Neural cell (in vitro differentiated cells): ENCODE results near the gene TINAG. TPM values are rescaled to one million over a fixed set of nuclear protein-coding genes. Genes with fewer than 3 reads are reported as not detected.

Experiments
- H2AFZ ChIP-seq: fragments of 200-600, 300-800 bp; sonication (generic), shearing (Covaris generic); 2 replicates; pipeline ENCODE4 v1.6.0; 2014; ENCODE audit warnings: low read depth, mild to moderate bottlenecking, antibody characterized with exemption, low read length, moderate library complexity
- H3F3A ChIP-seq: fragments of 200-600 bp; shearing (Covaris generic); 2 replicates; pipeline ENCODE4 v1.6.1; 2016; ENCODE audit warnings: mild to moderate bottlenecking, moderate library complexity, mixed read lengths, antibody characterized with exemption, low read length; ENCODE audit not compliant: insufficient read depth, poor library complexity, severe bottlenecking
- H3K27ac ChIP-seq: fragments of 200-600, 300-800 bp; sonication (generic), shearing (Covaris generic); 2 replicates; pipeline ENCODE4 v1.5.1; 2014; ENCODE audit warnings: mild to moderate bottlenecking, low read length, moderate library complexity
- H3K27me3 ChIP-seq: fragments of 300-800, 200-600 bp; sonication (generic), shearing (Covaris generic); 2 replicates; pipeline ENCODE4 v1.6.0; 2014; ENCODE audit warnings: mild to moderate bottlenecking, low read depth, low read length, moderate library complexity; ENCODE audit not compliant: insufficient read depth
- H3K36me3 ChIP-seq: fragments of 300-800, 200-600 bp; sonication (generic), shearing (Covaris generic); 2 replicates; pipeline ENCODE4 v1.5.1; 2014; ENCODE audit warnings: mild to moderate bottlenecking, antibody characterized with exemption, low read length, moderate library complexity; ENCODE audit not compliant: insufficient read depth
- H3K4me2 ChIP-seq: fragments of 300-800, 200-600 bp; sonication (generic), shearing (Covaris generic); 2 replicates; pipeline ENCODE4 v1.6.0; 2014; ENCODE audit warnings: mild to moderate bottlenecking, low read length
- H3K4me3 ChIP-seq: fragments of 300-800, 200-600 bp; sonication (generic), shearing (Covaris generic); 2 replicates; pipeline ENCODE4 v1.5.1; 2014; ENCODE audit warnings: mild to moderate bottlenecking, low read length, moderate library complexity
- H3K79me2 ChIP-seq: fragments of 200-600 bp; shearing (Covaris generic); replicated peaks from 2 replicates; pipeline ENCODE4 v1.6.0; 2014; ENCODE audit warnings: mild to moderate bottlenecking, low read length, moderate library complexity; ENCODE audit not compliant: insufficient read depth
- H3K9ac ChIP-seq: fragments of 300-800, 200-600 bp; sonication (generic), shearing (Covaris generic); 2 replicates; pipeline ENCODE4 v1.6.1; 2016; ENCODE audit warnings: mild to moderate bottlenecking, low read length, mixed read lengths
- H3K9me2 ChIP-seq: fragments of 200-600 bp; shearing (Covaris generic); 2 replicates; pipeline ENCODE4 v1.6.1; 2016; ENCODE audit warnings: mild to moderate bottlenecking, low read length, mixed read lengths; ENCODE audit not compliant: insufficient read depth
- H3K9me3 ChIP-seq: fragments of 200-600, 300-800 bp; sonication (generic), shearing (Covaris generic); 2 replicates; pipeline ENCODE4 v1.6.1; 2016; ENCODE audit warnings: mild to moderate bottlenecking, mixed run types, low read length, moderate library complexity, mixed read lengths
- H4K20me1 ChIP-seq: fragments of 200-600 bp; shearing (Covaris generic); 2 replicates; pipeline ENCODE4 v1.6.1; 2016; ENCODE audit warnings: mild to moderate bottlenecking, mixed run types; ENCODE audit not compliant: insufficient read depth
- CTCF ChIP-seq: fragments of 450-650 bp; IDR thresholded peaks from 2 replicates; pipeline ENCODE4 v1.5.1; 2014; ENCODE audit warnings: antibody characterized with exemption, mild to moderate bottlenecking, moderate library complexity; ENCODE audit not compliant: poor library complexity, severe bottlenecking
- EP300 ChIP-seq: fragments of 450-650 bp; conservative IDR thresholded peaks from 2 replicates; pipeline ENCODE4 v1.6.1; 2014; ENCODE audit warnings: antibody characterized with exemption, mild to moderate bottlenecking, moderate library complexity; ENCODE audit not compliant: poor library complexity, severe bottlenecking
- EZH2 ChIP-seq: fragments of 200-600, 300-800 bp; shearing (Covaris generic), sonication (generic); IDR thresholded peaks from 2 replicates; pipeline ENCODE4 v1.6.1; 2014; ENCODE audit warnings: antibody characterized with exemption, low read length, borderline replicate concordance, mild to moderate bottlenecking; ENCODE audit not compliant: insufficient read depth, poor library complexity, severe bottlenecking
- MXI1 ChIP-seq: fragments of 450-650 bp; conservative IDR thresholded peaks from 2 replicates; pipeline ENCODE4 v1.6.1; 2014; ENCODE audit warnings: antibody characterized with exemption, mild to moderate bottlenecking; ENCODE audit not compliant: poor library complexity, severe bottlenecking
- POLR2AphosphoS5 ChIP-seq: IDR thresholded peaks from 2 replicates; pipeline ENCODE4 v1.6.1; 2012
- RAD21 ChIP-seq: fragments of 450-650 bp; conservative IDR thresholded peaks from 2 replicates; pipeline ENCODE4 v1.6.1; 2014; ENCODE audit warnings: antibody characterized with exemption, mild to moderate bottlenecking, moderate library complexity
- REST ChIP-seq: IDR thresholded peaks from 2 replicates; pipeline ENCODE4 v1.6.1; 2012; ENCODE audit warnings: borderline replicate concordance
- SMC3 ChIP-seq: fragments of 450-650 bp; conservative IDR thresholded peaks from 2 replicates; pipeline ENCODE4 v1.6.1; 2014; ENCODE audit warnings: antibody characterized with exemption, mild to moderate bottlenecking, moderate library complexity; ENCODE audit not compliant: poor library complexity
- TAF1 ChIP-seq: IDR thresholded peaks from 2 replicates; pipeline ENCODE4 v1.6.1; 2012; ENCODE audit warnings: low read depth
- polyA minus RNA-seq: library from RNA; depleted of rRNA, polyadenylated mRNA; stranded (reverse); fragments of >200 nt; gene quantifications from 2 replicates; pipeline ENCODE4 v1.2.3, GENCODE V29; 2014
- polyA plus RNA-seq: library from polyadenylated mRNA; depleted of rRNA; stranded (reverse); fragments of >200 nt; gene quantifications from 2 replicates; pipeline ENCODE4 v1.2.3, GENCODE V29; 2014

TINAG gene
- polyA plus RNA-seq: 1.1 TPM in 1 of 2 replicates, not detected in the other
- not detected in 2 replicates for polyA minus RNA-seq

GRCh38 chr6:54308289-54308985 lies at the start of gene TINAG:
TSS of gene TINAG (plus strand) at chr6:54308441. CDS start at chr6:54308551, 110 bp downstream.
- no peak within 1 kb of the TSS for H2AFZ ChIP-seq
- H3K4me2 ChIP-seq: no peak within 1 kb of the TSS
- no peaks in the 10 kb centered on the region for H3K79me2 ChIP-seq
- H3K36me3 ChIP-seq: no peaks in the 10 kb centered on the region
- H3F3A ChIP-seq: no peaks in the 10 kb centered on the region
- H3K27ac ChIP-seq: no peak within 1 kb of the TSS
- no peaks in the 10 kb centered on the region for H3K27me3 ChIP-seq
- no peaks in the 10 kb centered on the region for H3K9me2 ChIP-seq
- H3K9me3 ChIP-seq: peaks cover 4% of the 10 kb centered on the region
- no peaks in the 10 kb centered on the region for H4K20me1 ChIP-seq
- no peak for TF ChIP-seq REST
- TF ChIP-seq POLR2AphosphoS5: no peak
- TF ChIP-seq EZH2: no peak
- TF ChIP-seq CTCF: no peak
- no peak for TF ChIP-seq SMC3
- no peak for TF ChIP-seq TAF1
- TF ChIP-seq RAD21: no peak
- TF ChIP-seq MXI1: no peak
- TF ChIP-seq EP300: no peak
- H3K9ac ChIP-seq: no peak within 1 kb of the TSS
- no peak within 1 kb of the TSS for H3K4me3 ChIP-seq

GRCh38 chr6:54260025-54260424 lies 48.2 kb upstream of the TINAG start:
- no peak overlapping the region for H3K9ac ChIP-seq
- no peaks in the 10 kb centered on the region for H3F3A ChIP-seq
- TF ChIP-seq POLR2AphosphoS5 (no peak), CTCF (no peak), SMC3 (no peak)
- no peaks in the 10 kb centered on the region for H3K36me3 ChIP-seq
- no peak overlapping the region for H3K4me2 ChIP-seq
- no peaks in the 10 kb centered on the region for H3K9me2 ChIP-seq
- no peaks in the 10 kb centered on the region for H3K79me2 ChIP-seq
- no peak overlapping the region for H3K4me3 ChIP-seq
- no peaks in the 10 kb centered on the region for H4K20me1 ChIP-seq
- no peaks in the 10 kb centered on the region for H3K9me3 ChIP-seq
- no peak overlapping the region for H3K27ac ChIP-seq
- no peaks in the 10 kb centered on the region for H3K27me3 ChIP-seq
- H2AFZ ChIP-seq: no peak overlapping the region
